B cell (primary cell): ENCODE measurements around the gene ATP1A4. TPM values are rescaled to one million over a fixed set of nuclear protein-coding genes. Genes with fewer than 3 reads are reported as not detected.

Source experiments
- ATAC-seq: fragments of 200-7000 bp; cut with Tn5 transposase; one replicate; pipeline ENCODE4 v1.10.0; 2021; ENCODE audit warnings: low read depth, mild to moderate bottlenecking, moderate number of reproducible peaks, moderate library complexity
- CTCF ChIA-PET: fragments of 350-600 bp; sonication (Branson Sonifier 250); formaldehyde crosslinking; loops from one replicate; lab custom pipeline; 2021; ENCODE audit warnings: antibody characterized with exemption, inconsistent platforms; lab: Charles Lee
- POLR2A ChIA-PET: fragments of 350-600 bp; sonication (Branson Sonifier 250); formaldehyde crosslinking; loops from one replicate; lab custom pipeline; 2021; ENCODE audit warnings: antibody characterized with exemption; lab: Charles Lee
- DNase-seq: peaks from one replicate; pipeline ENCODE4 v3.0.0; 2013
- H2AFZ ChIP-seq: 2 replicates; pipeline ENCODE4 v1.6.1; 2012; ENCODE audit warnings: mild to moderate bottlenecking, low read depth, low read length; ENCODE audit not compliant: insufficient read depth, poor library complexity, severe bottlenecking
- H3K27ac ChIP-seq, 2 donors: 1 replicate in 1 of 2; 2 replicates in 1 of 2; pipeline ENCODE4 v1.5.1; 2012 to 2013; ENCODE audit warnings: low read length in 2 of 2, mild to moderate bottlenecking in 2 of 2, moderate library complexity in 1 of 2
- H3K27me3 ChIP-seq, 4 experiments: fragments of 200-600 bp in 1 of 4; sonication (generic) in 1 of 4; replicated peaks in 1 of 4; 1 replicate in 2 of 4; 2 replicates in 2 of 4; pipeline versions ENCODE4 v1.6.1 to v1.7.0; 2013 to 2016; ENCODE audit warnings: low read length in 3 of 4, mild to moderate bottlenecking in 2 of 4, mixed read lengths in 1 of 4, moderate library complexity in 1 of 4; ENCODE audit not compliant: insufficient read depth in 4 of 4, control insufficient read depth in 3 of 4; ENCODE audit errors: control extremely low read depth in 1 of 4
- H3K36me3 ChIP-seq, 2 experiments: replicated peaks in 1 of 2; 1 replicate in 1 of 2; 2 replicates in 1 of 2; pipeline versions ENCODE4 v1.6.1 to v1.7.1; 2013; ENCODE audit warnings: low read length in 1 of 2; ENCODE audit not compliant: insufficient read depth in 2 of 2, control insufficient read depth in 1 of 2; ENCODE audit errors: control extremely low read depth in 1 of 2, extremely low read depth in 1 of 2
- H3K4me1 ChIP-seq, 2 donors: fragments of 200-600 bp in 1 of 2; sonication (generic) in 1 of 2; 1 replicate in 1 of 2; 2 replicates in 1 of 2; pipeline versions ENCODE4 v1.5.1 to v1.6.1; 2013 to 2017; ENCODE audit warnings: low read length in 2 of 2; ENCODE audit not compliant: control insufficient read depth in 2 of 2, insufficient read depth in 2 of 2
- H3K4me2 ChIP-seq: replicated peaks from 2 replicates; pipeline ENCODE3; 2012; ENCODE audit warnings: mild to moderate bottlenecking, low read depth, low read length; ENCODE audit not compliant: poor library complexity, severe bottlenecking
- H3K4me3 ChIP-seq, 5 experiments: fragments of 200-600 bp in 1 of 5; sonication (generic) in 1 of 5; 1 replicate in 3 of 5; 2 replicates in 2 of 5; pipeline versions ENCODE4 v1.5.1 to v1.7.0; 2011 to 2016; ENCODE audit warnings: low read length in 4 of 5, mild to moderate bottlenecking in 4 of 5, low read depth in 2 of 5, control low read depth in 1 of 5, moderate library complexity in 1 of 5; ENCODE audit not compliant: insufficient read depth in 1 of 5; ENCODE audit errors: control extremely low read depth in 1 of 5, extremely low read depth in 1 of 5
- H3K79me2 ChIP-seq: fragments of 200-600 bp; sonication (generic); one replicate; pipeline ENCODE4 v1.6.0; 2016; ENCODE audit warnings: low read length; ENCODE audit not compliant: control insufficient read depth, insufficient read depth
- H3K9ac ChIP-seq: fragments of 200-600 bp; sonication (generic); 2 replicates; pipeline ENCODE4 v1.6.1; 2017; ENCODE audit warnings: mild to moderate bottlenecking, low read length, moderate library complexity
- H3K9me3 ChIP-seq, 3 donors: one replicate each; pipeline versions ENCODE4 v1.6.1 to v1.7.1; 2013; ENCODE audit warnings: low read length in 2 of 3; ENCODE audit not compliant: control insufficient read depth in 2 of 3, insufficient read depth in 1 of 3; ENCODE audit errors: control extremely low read depth in 1 of 3
- H4K20me1 ChIP-seq: 2 replicates; pipeline ENCODE4 v1.6.0; 2012; ENCODE audit warnings: mild to moderate bottlenecking, low read length; ENCODE audit not compliant: insufficient read depth, control insufficient read depth, poor library complexity, severe bottlenecking
- H3K27ac Mint-ChIP-seq: one replicate; pipeline ENCODE4 v1.8.0; 2021; ENCODE audit warnings: mixed read lengths
- H3K27me3 Mint-ChIP-seq: one replicate; pipeline ENCODE4 v1.8.0; 2021; ENCODE audit warnings: mixed read lengths
- H3K4me1 Mint-ChIP-seq: one replicate; pipeline ENCODE4 v1.8.0; 2021; ENCODE audit warnings: mixed read lengths
- H3K4me3 Mint-ChIP-seq: one replicate; pipeline ENCODE4 v1.8.0; 2021; ENCODE audit warnings: mixed read lengths
- H3K9me3 Mint-ChIP-seq: one replicate; pipeline ENCODE4 v1.8.0; 2022; ENCODE audit warnings: mixed read lengths; ENCODE audit not compliant: insufficient read depth
- CTCF ChIP-seq: fragments of 200-600 bp; IDR thresholded peaks from one replicate; pipeline ENCODE4 v1.8.0; 2022; ENCODE audit warnings: antibody characterized with exemption, mild to moderate bottlenecking
- EZH2 ChIP-seq: IDR thresholded peaks from 2 replicates; pipeline ENCODE4 v1.6.1; 2012; ENCODE audit warnings: borderline replicate concordance, low read depth, mild to moderate bottlenecking, moderate library complexity, low read length; ENCODE audit not compliant: insufficient read depth, poor library complexity, severe bottlenecking
- WGBS: methylation state at CpG from one replicate; pipeline ENCODE4 v1.1.5; 2013; ENCODE audit warnings: missing lambda C conversion rate; ENCODE audit not compliant: insufficient coverage; 5-methylcytosine and 5-hydroxymethylcytosine counted together
- intact Hi-C: fragments of 100-400 bp; cut with micrococcal nuclease; formaldehyde crosslinking; loops from one replicate; pipeline ENCODE4 v1.10.0; 2022
- polyA plus RNA-seq: library from polyadenylated mRNA; depleted of rRNA; stranded (reverse); fragments of >200 nt; gene quantifications from 2 replicates; pipeline ENCODE4 v1.2.3, GENCODE V29; 2012
- total RNA-seq, 2 donors: library from RNA; stranded (reverse); fragments of 120-200 nt in 1 of 2; gene quantifications; 1 replicate in 1 of 2; 2 replicates in 1 of 2; pipeline versions ENCODE4 v1.2.3 to v1.2.4, GENCODE V29; 2013 to 2022

ATP1A4 gene
- total and polyA plus RNA-seq, 2 donors (not counting 1 experiment from before 2014, with no cell fraction given): 0.12 TPM; not detected in 1

- peaks cover 38% of the 10 kb centered on the region for H3K27me3 Mint-ChIP-seq
- DNase-seq (no peak), ATAC-seq (no peak)
- Histone ChIP-seq H3K4me2 (no peak overlapping the region), H3K4me3 (no peak overlapping the region), H3K36me3 (no peaks in the 10 kb centered on the region), H3K4me1 (no peaks in the 10 kb centered on the region), H2AFZ (no peak overlapping the region), H3K9ac (no peak overlapping the region), H3K27me3 (peaks cover 0 to 11% (median 2%) of the 10 kb centered on the region in 4 experiments), H4K20me1 (no peaks in the 10 kb centered on the region), H3K79me2 (no peaks in the 10 kb centered on the region), H3K9me3 (no peaks in the 10 kb centered on the region), H3K27ac (no peak overlapping the region)
- intact Hi-C loops: no loop called here
- no peak overlapping the region for H3K4me3 Mint-ChIP-seq
- no peaks in the 10 kb centered on the region for H3K9me3 Mint-ChIP-seq
- no peak overlapping the region for H3K27ac Mint-ChIP-seq
- H3K4me1 Mint-ChIP-seq: no peaks in the 10 kb centered on the region
- ChIA-PET POLR2A (interaction anchor here (0.5 kb wide), 1 partner anchor 30 kb away, joined by 3 read pairs; no protein-coding TSS in a partner anchor), CTCF (no interaction called here)
- 84% methylated on average over 10 of the region's 18 CpGs for WGBS
- TF ChIP-seq CTCF (no peak), EZH2 (no peak)
Observed at GRCh38 chr1:160128636-160129035, 22.8 kb upstream of the ATP1A4 start.

GRCh38 chr1:160129046-160129445 lies 22.4 kb upstream of the ATP1A4 start:
- no peak overlapping the region for H3K4me2 ChIP-seq
- Mint-ChIP-seq H3K4me3 (no peak overlapping the region), H3K9me3 (no peaks in the 10 kb centered on the region), H3K27ac (no peak overlapping the region), H3K27me3 (peaks cover 38% of the 10 kb centered on the region), H3K4me1 (no peaks in the 10 kb centered on the region)
- no peaks in the 10 kb centered on the region for H3K36me3 ChIP-seq
- H3K4me1 ChIP-seq: no peaks in the 10 kb centered on the region
- ChIA-PET POLR2A (interaction anchor here (0.5 kb wide), 1 partner anchor 30 kb away, joined by 3 read pairs; no protein-coding TSS in a partner anchor), CTCF (no interaction called here)
- intact Hi-C loops: no loop called here
- H3K4me3 ChIP-seq: no peak overlapping the region
- no peaks in the 10 kb centered on the region for H4K20me1 ChIP-seq
- H2AFZ ChIP-seq: no peak overlapping the region
- DNase-seq (no peak), ATAC-seq (no peak)
- H3K9me3 ChIP-seq: no peaks in the 10 kb centered on the region
- no peak overlapping the region for H3K9ac ChIP-seq
- H3K27me3 ChIP-seq: peaks cover 0 to 11% (median 2%) of the 10 kb centered on the region in 4 experiments
- H3K79me2 ChIP-seq: no peaks in the 10 kb centered on the region
- H3K27ac ChIP-seq: no peak overlapping the region
- TF ChIP-seq EZH2: no peak
- WGBS: 100% methylated on average over 3 of the region's 5 CpGs
